Thoracic aorta (tissue), 2 donors: ENCODE results near the gene SLX9. TPM values are rescaled to one million over a fixed set of nuclear protein-coding genes. Genes with fewer than 3 reads are reported as not detected.

Experiments
- ATAC-seq: fragments of 150-250 bp; one replicate; pipeline ENCODE4 v1.8.0; 2017; ENCODE audit warnings: low read depth; ENCODE audit not compliant: insufficient number of reproducible peaks, low FRiP score
- DNase-seq: peaks from one replicate; pipeline ENCODE4 v3.0.0-alpha.2; 2020; ENCODE audit warnings: low spot score
- H3K27ac ChIP-seq, 2 donors: fragments of 200-600 bp; sonication (generic); 1 replicate in 1 of 2; 2 replicates in 1 of 2; pipeline ENCODE4 v1.5.1; 2016; ENCODE audit warnings: mild to moderate bottlenecking in 2 of 2, moderate library complexity in 2 of 2
- H3K27me3 ChIP-seq: fragments of 200-600 bp; sonication (generic); replicated peaks from 2 replicates; pipeline ENCODE4 v1.6.0; 2016; ENCODE audit warnings: mild to moderate bottlenecking; ENCODE audit not compliant: insufficient read depth
- H3K36me3 ChIP-seq: fragments of 200-600 bp; sonication (generic); one replicate; pipeline ENCODE4 v1.5.1; 2016
- H3K4me1 ChIP-seq, 2 donors: fragments of 200-600 bp; sonication (generic); 1 replicate in 1 of 2; 2 replicates in 1 of 2; pipeline versions ENCODE4 v1.5.1 to v1.6.0; 2016; ENCODE audit warnings: low read depth in 2 of 2, mild to moderate bottlenecking in 1 of 2; ENCODE audit not compliant: control insufficient read depth in 1 of 2
- H3K4me3 ChIP-seq: fragments of 200-600 bp; sonication (generic); 2 replicates; pipeline ENCODE4 v1.5.1; 2016; ENCODE audit warnings: mild to moderate bottlenecking
- H3K9me3 ChIP-seq: fragments of 200-600 bp; sonication (generic); 2 replicates; pipeline ENCODE4 v1.5.1; 2016
- total RNA-seq, 2 donors: library from RNA; depleted of rRNA; stranded (reverse); fragments of >200 nt; gene quantifications; one replicate each; pipeline versions ENCODE4 v1.1.0 to v1.2.3, GENCODE V29; 2016
- TF ChIP-seq, protein P1 (sequence below): fragments of 200-600 bp; sonication (generic); IDR thresholded peaks from one replicate; pipeline ENCODE4 v1.5.1; 2019; ENCODE audit warnings: antibody characterized with exemption

SLX9 gene
- total RNA-seq, 2 donors from 2014 or later = 5.9 to 10.6 TPM

DNA sequence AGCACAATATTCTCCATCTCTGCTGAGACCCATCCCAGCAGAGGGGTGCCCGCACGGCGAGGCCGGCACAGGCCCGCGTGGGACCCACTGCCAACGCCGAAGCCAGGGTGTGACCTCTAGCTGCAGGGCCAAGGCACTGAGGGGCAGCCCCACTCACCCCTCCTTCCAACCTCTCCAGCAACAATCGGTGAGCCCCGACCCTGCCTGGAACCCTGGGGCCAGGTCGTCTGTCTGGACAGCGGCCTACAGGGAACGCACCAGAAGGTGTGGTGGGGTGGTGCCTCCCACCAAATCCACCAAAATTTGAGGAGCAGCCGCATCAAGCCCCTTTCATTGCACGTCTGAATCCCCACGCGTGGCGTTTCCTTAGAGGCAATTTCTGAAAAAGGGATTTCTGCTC lies 71.6 kb downstream of the SLX9 start:
- ATAC-seq (no peak), DNase-seq (no peak)
- Histone ChIP-seq H3K9me3 (no peaks in the 10 kb centered on the region), H3K4me1 (peaks cover 14 to 34% of the 10 kb centered on the region in 2 donors), H3K36me3 (no peaks in the 10 kb centered on the region), H3K4me3 (no peak overlapping the region), H3K27ac (no peak overlapping the region), H3K27me3 (no peaks in the 10 kb centered on the region)
- TF ChIP-seq, protein P1, sequence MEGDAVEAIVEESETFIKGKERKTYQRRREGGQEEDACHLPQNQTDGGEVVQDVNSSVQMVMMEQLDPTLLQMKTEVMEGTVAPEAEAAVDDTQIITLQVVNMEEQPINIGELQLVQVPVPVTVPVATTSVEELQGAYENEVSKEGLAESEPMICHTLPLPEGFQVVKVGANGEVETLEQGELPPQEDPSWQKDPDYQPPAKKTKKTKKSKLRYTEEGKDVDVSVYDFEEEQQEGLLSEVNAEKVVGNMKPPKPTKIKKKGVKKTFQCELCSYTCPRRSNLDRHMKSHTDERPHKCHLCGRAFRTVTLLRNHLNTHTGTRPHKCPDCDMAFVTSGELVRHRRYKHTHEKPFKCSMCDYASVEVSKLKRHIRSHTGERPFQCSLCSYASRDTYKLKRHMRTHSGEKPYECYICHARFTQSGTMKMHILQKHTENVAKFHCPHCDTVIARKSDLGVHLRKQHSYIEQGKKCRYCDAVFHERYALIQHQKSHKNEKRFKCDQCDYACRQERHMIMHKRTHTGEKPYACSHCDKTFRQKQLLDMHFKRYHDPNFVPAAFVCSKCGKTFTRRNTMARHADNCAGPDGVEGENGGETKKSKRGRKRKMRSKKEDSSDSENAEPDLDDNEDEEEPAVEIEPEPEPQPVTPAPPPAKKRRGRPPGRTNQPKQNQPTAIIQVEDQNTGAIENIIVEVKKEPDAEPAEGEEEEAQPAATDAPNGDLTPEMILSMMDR = no peak

DNA sequence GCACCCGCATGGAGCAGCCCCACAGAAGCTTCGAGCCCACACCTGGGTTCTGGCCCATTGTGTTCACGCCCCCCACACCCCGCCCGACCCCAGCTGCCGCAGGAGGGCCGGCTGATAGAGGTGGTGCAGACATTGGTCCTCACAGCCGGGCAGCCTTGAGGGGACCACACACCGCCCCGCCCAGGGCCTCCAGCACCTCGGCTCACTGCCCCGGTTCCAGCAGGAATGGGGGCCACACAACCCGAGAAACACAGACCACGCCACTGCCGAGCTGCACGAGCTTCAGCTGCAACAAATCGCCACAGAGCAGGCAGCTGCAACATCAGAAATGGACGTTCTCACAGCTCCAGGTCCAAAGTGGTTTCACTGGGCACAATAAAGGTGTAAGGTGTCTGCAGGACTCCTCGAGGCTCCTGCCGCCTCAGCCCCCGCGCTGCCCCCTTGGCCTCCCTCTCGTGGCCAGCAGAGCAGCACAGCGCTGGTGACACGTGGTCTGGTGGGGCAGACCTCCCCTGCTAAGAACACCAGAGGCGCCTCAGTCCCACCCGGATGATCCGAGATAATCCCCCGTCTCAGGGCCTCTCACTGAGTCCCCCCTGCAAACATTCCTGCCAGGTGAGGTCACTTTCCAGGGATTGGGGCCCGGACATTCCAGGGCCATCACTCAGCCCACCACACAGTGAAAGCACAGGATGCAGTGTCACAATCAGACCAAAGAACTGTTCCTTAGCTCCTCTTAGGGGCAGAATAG lies 72.3 kb downstream of the SLX9 start:
- peaks cover 14 to 36% of the 10 kb centered on the region in 2 donors for H3K4me1 ChIP-seq
- TF ChIP-seq, protein P1 = no peak
- ATAC-seq (peak; percentile 83), DNase-seq (no peak)
- no peaks in the 10 kb centered on the region for H3K36me3 ChIP-seq
- H3K27me3 ChIP-seq = no peaks in the 10 kb centered on the region
- no peak overlapping the region for H3K4me3 ChIP-seq
- H3K27ac ChIP-seq = peak overlapping the region; percentile 64 to 68
- no peaks in the 10 kb centered on the region for H3K9me3 ChIP-seq

DNA sequence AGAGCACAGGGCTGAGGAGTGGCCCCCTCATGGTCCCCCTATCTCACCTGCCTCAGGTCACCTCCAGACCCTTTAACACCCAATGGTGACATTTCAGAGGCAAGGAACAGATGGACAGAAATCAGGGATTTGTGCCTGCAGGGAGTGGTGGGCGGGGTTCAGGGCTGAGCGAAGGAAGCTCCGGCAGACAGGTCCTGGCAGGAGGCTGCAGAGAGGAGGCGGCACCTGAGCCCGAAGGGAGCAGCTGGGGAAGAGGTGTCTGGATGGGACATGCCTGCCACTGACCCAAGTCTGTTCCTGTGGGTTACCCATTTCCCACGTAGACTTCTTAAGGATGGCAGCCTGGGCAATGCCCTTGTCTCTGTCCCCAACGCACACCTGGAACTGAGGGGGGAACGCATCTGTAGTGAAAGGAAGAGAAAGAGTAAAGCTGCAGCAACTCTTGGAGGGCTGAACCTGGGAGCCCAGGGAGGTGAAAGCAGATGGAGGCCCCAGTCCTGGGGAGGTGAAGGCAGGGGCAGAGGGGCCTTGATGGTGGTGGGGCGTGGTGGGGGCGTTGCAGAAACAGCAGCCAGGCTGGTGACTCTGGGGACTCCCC lies 72.9 kb downstream of the SLX9 start:
- Histone ChIP-seq H3K9me3 (no peaks in the 10 kb centered on the region), H3K27ac (peak overlapping the region; percentile 64 to 68), H3K4me3 (no peak overlapping the region), H3K27me3 (no peaks in the 10 kb centered on the region), H3K4me1 (peaks cover 17 to 40% of the 10 kb centered on the region in 2 donors), H3K36me3 (no peaks in the 10 kb centered on the region)
- DNase-seq (no peak), ATAC-seq (no peak)
- TF ChIP-seq, protein P1 = no peak

DNA sequence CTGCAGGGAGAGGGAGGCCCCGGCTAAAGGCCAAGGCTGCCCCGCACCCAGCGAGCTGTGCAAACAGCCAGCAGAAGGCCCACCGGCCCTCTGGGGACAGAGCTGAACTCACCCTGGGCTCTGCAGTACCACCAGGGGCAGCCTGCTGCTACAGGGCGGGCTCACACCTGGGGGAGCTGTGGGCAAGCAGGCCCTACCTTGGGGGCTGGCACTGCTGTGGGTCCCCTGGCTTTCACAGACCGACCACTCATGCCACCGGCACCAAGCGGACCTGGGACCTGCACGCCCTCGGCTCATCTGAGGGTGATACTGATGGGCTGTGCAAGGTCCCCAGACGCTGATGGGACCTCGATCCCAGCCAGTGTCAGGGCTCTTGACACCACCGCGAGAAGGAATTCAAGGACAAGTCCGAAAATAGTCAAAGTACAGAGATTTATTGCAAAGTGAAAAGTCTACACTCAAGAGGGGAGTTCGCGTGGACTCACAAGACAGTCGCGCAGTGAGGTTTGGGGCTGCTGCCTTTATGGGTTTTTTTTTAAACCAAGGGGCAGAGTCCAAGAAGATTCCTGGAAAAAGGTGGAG lies 73.5 kb downstream of the SLX9 start:
- Histone ChIP-seq H3K9me3 (no peaks in the 10 kb centered on the region), H3K27ac (peak overlapping the region in 1 of 2 donors; percentile 68), H3K4me1 (peaks cover 23 to 46% of the 10 kb centered on the region in 2 donors), H3K27me3 (no peaks in the 10 kb centered on the region), H3K36me3 (no peaks in the 10 kb centered on the region), H3K4me3 (no peak overlapping the region)
- no peak for DNase-seq
- no peak for ATAC-seq
- TF ChIP-seq, protein P1 = no peak

DNA sequence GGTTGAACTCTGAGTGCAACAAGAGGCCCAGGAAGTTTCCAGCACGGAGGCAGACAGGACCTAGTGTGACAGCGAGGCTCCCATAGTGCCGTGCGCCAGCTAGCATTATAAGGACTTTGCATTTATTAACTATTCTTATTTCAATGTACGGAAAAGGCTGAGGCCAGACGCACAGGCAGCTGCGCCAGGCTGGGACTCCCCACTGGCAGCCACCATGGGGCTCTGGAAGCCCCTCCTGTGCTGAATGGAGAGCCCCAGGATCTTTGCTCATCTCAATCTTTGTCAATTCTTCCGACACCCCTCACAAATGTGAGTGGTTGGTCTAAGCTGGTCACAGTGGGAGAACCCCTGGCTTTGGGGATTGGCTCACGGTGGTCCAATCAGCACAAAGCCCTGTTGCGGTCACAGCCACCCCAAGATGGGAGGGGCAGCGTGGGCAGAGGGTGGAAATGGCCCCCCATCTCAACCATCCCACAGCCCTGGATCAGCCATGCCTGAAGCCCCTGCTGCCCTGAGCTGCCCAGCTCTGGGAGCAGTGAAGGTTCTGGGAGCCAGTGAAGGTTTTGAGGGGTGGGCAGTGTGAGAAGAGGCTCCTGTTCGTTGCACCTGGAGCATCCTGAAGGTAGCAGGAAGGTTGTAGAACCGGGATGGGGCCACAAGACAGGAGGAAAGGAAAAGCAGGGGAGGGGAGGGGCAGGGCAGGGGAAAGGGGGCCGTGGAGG lies 75.1 kb downstream of the SLX9 start:
- Histone ChIP-seq H3K27me3 (no peaks in the 10 kb centered on the region), H3K36me3 (no peaks in the 10 kb centered on the region), H3K4me3 (no peak overlapping the region), H3K27ac (no peak overlapping the region), H3K4me1 (peaks cover 27 to 56% of the 10 kb centered on the region in 2 donors), H3K9me3 (no peaks in the 10 kb centered on the region)
- DNase-seq (no peak), ATAC-seq (no peak)
- TF ChIP-seq, protein P1 = no peak
